Right kidney (tissue), 1 donor: Measurements from ENCODE around the gene SYNGR3.

Source experiments
- DNase-seq: peaks from one replicate; pipeline ENCODE4 v3.0.0-alpha.2; 2016

The SYNGR3 gene

DNA sequence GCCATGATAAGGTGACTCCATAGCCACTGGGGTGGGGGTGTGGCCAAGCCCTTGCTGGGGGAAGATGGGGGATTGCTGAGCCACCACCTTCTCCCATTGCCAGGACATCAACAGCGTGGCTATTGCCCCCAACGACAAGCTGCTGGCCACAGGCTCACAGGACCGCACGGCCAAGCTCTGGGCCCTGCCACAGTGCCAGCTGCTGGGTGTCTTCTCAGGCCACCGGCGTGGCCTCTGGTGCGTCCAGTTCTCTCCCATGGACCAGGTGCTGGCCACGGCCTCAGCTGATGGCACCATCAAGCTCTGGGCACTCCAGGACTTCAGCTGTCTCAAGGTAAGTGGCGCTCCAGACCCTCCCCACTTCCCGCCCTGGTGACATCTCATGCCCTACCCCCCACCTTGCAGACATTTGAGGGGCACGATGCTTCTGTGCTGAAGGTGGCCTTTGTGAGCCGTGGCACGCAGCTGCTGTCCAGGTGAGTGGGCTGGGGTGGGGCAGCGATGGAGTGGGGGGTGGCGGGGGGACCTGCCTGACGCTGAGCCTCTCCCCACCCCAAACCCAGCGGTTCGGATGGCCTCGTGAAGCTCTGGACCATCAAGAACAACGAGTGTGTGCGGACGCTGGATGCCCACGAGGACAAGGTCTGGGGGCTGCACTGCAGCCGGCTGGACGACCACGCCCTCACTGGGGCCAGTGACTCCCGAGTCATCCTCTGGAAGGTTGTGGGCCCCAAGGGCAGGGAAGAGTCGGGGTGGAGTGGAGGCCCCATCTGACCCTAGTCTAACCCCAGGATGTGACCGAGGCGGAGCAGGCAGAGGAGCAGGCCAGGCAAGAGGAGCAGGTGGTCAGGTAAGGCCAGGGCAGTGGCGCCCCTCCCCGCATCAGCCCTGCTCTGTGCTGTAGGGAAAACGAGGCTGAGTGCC is 12.6 kb upstream of the SYNGR3 start:
- DNase-seq = no peak

GRCh38 chr16:1977875-1978268 is 11.9 kb upstream of the SYNGR3 start:
- no peak for DNase-seq

DNA sequence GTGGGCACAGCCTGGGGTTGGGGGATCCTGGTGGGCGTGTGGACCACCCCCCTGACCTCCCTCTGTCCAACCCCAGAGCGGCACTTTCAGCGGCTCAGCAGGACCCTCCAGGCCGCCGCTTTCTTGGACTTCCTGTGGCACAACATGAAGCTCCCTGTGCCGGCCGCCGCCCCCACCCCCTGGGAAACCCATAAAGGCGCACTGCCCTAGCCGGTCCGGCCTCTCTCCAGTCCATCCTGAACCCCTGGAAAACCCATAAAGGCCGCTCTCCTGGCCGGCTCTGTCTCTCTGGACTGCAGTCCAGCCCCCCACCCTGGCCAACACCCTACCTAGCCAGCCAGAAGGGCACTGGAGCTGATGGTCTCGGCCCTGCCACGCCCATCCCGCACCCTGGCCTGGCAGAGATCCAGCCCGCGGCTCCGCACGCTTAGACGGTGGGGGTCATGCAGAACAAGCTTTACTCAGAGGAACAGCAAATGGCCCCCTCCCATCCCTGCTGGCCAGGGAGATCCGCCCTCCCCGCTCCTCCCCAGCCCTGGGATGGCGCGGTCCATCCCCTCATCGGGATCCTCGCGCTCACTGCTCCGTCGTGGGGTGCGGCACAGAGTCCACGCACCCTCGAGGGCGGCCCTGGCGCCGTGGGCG is 11.2 kb upstream of the SYNGR3 start:
- no peak for DNase-seq

DNA sequence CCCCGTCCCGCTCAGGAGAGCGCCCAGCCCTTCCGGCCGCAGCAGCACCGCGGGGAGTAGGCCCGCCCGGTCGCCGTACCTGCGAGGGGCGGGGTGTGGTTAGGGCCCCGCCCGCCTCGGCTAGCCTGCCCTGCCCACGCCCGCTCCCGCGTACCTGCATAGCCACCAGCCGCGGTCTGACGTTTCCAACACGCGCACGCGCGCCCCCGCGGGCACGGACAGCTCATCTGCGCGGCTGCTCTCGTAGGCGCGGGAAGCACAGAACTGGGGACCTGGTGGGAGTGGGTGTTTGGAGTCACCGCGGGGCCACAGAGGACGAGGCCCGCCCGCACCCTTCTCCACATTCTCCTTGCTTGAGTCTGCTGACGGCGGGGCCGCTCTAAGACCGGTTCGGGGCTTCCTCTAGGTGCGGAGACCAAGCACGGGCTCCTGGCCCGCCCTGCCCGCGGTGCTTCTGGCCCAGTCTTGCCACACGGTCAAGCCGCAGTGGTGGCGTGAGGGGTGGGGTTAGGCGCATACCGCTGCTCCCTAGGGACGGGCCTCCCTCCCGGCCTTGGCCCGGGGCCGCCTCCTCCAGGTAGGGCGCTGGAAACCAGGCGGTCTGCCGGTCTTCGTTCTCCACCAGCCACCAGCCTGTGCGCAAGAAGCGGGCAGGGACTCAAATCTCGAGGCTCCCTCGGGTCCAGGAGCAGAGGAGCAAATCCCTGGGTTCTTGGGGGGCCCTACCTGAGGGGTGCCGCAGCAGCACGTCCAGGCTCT is 10.3 kb upstream of the SYNGR3 start:
- peak; percentile 53 for DNase-seq

DNA sequence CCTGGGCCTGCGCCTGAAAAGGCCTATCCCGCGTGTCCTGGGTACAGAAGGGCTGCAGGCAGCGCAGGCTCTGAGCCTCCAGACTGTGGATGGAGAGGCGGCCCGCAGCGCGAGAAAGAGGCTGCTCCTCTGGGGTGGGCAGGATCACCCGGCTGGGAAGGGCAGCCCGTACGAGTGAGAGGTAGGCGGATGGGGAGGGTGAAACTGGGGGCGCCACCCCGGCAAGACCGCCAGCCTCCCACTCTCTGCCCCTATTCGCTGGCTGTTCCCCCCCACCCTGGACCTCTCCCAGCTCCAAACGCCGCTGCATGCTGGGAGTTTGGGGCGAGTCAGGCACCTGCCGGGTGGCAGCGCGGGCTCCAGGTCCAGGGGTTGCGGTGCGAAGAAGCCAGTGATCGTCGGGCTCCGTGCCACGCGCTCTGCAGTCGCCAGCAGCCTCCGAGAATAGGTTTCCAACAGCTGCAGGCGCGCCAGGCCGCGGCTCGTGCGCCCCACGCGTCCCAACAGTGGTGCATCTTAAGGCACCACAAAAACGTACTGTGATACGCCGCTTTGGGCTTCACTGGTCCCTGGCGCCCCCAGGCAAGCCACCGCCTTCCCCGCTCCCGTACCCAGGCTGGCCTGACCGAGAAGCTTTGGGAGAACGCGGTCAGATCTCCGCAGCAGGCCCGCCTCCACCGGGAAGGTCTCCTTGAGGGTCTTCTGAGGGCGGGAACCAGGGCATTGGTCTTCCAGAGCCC is 9.6 kb upstream of the SYNGR3 start:
- peak; percentile 44 for DNase-seq

DNA sequence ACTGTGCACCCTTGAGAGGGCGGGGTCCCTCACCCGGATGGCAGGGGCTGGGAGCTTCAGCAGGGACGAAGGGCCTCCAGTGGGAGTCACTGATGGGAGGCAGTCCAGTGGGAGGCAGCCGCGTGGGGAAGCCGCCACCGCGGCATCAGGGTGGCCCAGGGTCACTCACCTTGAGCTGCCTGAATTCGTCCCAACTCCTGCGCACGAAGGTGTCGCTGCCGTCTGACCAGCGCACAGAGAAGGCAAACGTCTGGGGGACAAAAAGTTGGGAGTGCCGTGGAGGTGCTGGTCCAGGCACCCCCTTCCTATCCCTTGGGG is 9.0 kb upstream of the SYNGR3 start:
- no peak for DNase-seq

DNA sequence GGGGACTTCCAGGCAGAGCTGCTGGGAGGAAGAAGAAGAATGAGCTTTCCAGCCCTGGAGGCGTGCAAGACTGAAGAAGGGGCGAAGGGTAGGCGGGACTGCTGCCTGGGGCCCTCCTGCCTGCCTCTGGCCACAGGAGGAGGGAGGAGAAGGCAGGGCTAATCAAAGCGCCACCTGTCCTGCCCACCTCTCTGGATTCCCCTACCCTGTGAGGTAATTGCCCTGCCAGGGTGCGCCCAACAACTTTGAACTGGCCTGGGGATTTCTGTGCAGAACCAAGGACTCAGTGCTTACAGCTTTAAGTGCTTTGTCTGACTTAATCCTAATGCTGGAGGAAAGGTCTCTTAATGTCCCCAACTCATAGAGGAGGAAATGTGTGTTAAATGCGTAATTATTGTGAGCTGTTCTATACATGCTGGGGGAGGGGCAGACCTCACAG is 8.4 kb upstream of the SYNGR3 start, which contains the start of gene NOXO1:
NOXO1 (minus strand) TSS at position 72 of the 439 bp plus-strand sequence. CDS start 290 bp downstream, outside the sequence.
- DNase-seq = no peak

DNA sequence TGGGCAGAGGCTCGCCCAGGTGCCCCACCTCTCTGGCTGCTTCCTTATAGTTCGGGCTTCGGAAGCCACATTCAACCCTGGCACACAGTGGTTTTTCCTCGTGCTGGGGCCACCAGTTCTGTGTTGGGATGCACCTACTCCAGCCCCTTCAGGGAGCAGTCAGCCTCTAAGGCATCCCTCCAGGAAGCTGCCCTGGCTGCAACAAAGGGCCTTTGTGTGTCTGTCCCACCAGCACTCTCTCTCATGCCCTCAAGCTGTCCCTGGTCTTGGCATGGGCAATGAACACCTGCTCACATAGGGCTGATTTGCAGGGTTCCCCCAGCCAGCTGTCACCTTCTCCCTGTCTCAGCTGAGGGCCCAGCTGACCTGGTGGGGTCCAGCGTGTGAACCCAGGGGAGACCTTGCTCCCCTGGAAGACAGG is 7.7 kb upstream of the SYNGR3 start:
- DNase-seq = no peak

- DNase-seq = no peak
These were observed 6.7 kb upstream of the SYNGR3 start for GRCh38 chr16:1982991-1983543.

GRCh38 chr16:1983544-1984346 is 6.0 kb upstream of the SYNGR3 start, which contains the start of gene GFER:
Gene GFER (plus strand): TSS chr16:1984193. CDS start chr16:1984219, 26 bp downstream.
- peak; percentile 91 for DNase-seq

DNA sequence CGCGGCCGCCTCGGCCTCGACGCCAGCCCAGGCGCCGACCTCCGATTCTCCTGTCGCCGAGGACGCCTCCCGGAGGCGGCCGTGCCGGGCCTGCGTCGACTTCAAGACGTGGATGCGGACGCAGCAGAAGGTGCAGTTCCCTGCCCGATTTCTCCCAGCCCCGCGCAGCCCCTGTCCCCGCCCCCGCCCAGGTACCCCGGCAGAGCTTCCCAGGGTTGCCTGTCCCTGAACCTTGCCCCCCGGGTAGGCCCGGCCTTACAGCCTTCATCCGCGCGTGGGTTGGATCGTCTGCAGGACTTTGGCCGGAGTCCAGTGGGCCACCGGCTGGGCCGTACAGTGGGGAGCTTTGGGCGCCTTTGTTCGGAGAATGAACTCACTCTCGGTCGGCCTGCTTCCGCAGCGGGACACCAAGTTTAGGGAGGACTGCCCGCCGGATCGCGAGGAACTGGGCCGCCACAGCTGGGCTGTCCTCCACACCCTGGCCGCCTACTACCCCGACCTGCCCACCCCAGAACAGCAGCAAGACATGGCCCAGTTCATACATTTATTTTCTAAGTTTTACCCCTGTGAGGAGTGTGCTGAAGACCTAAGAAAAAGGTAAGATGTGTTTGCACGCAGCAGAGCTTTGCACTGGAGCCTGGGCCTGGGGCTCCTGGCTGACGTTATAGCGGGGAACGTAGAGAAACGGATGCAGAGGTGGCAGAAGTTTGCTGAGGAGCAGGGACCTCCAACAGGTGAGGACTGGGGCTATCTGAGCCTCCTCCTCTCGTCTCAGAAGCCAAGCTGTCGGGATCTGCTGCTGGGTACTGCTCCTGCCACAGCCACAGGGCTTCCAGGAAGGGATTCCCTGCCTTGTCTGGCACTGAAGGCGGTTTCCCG is 5.2 kb upstream of the SYNGR3 start:
- peak; percentile 54 for DNase-seq

DNA sequence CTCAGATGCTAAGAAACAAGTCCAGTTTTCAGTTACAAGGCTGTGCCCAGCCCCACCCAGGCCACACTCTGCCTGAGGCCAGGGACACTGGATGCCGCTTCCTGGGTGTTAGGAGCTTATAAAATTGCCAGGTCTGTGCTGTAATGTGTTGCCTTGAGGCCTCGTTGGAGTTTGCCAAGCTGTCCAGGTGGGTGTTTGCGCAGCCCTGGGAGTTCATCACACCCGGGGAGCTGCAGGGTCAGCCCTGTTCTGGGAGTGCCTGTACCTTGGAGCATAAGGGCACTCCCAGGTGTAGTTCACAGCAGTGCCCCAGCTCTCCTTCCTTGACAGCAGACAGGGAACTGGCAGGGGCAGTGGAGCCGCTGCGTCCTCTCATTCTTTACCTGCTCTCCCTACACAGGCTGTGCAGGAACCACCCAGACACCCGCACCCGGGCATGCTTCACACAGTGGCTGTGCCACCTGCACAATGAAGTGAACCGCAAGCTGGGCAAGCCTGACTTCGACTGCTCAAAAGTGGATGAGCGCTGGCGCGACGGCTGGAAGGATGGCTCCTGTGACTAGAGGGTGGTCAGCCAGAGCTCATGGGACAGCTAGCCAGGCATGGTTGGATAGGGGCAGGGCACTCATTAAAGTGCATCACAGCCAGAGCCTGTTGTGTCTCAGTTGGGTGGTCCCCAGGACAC is 4.2 kb upstream of the SYNGR3 start:
- DNase-seq = no peak

DNA sequence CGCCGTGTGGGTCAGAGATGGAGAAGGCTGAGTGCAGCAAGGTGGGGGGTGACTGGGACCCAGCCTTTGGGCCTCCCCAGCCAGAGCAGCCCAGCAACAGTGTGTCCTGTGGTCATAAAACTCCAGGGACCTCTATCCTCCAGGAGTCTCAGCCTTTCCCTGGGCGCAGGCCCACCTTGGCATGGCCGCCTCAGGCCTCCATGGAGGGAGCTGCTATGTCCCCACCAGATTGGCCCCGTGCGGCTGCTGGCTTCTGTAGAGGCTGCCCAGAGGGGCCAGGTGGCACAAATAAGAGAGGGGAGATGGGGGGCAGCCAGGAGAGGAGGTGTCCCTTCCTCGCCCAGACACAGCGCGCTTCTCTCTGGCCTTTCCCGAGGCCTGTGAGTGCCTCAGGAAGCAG is 2.6 kb upstream of the SYNGR3 start:
- DNase-seq = no peak

DNA sequence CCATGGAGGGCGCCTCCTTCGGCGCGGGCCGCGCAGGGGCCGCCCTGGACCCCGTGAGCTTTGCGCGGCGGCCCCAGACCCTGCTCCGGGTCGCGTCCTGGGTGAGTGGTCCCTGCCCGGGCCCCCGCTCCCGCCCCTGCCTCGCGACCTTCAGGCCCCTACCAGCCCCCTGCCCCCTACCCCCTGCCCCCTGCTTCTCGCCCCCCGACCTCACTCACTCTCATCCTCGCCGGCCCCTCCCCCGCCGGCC is 256 bp downstream of the SYNGR3 start:
- DNase-seq = no peak

- DNase-seq = peak; percentile 56
These were observed 773 bp downstream of the SYNGR3 start for GRCh38 chr16:1990351-1991134.

DNA sequence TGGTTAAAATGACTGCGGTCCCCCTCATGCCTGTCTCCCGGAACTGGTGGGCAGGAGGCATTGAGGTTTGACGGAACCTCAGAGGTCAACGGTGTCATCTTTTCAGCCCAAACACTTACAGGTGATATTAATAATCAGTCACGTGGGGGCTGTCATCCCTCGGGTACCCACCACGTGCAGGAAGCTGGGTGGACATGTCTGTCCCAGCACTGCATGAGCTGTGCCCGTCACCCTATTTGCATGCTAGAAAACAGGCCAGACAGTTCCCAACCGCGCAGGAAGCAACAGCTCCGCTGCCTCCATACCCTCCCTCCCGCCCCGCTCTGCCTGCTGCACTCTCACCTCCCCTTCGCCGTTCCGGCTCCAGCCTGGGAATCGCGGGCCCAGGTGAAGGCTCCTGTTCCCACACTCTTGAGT is 1.4 kb downstream of the SYNGR3 start:
- DNase-seq = peak; percentile 48

DNA sequence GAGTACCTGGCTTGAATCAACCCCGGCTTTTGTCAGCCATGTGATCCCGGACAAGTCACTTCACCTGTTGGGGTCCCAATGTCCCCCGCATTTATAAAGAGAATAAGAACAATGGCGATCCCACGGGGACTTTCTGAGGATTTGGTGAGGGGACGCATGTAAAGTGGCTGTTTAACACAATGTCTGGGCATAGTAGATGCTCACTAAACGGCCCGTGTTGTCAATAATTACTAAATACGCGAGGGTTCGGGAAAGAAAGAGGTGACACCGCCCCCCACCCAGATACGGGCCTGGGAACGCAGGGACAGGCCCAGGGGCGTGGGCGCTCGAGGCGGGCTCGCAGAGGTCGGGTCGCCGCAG is 1.8 kb downstream of the SYNGR3 start:
- DNase-seq = no peak

DNA sequence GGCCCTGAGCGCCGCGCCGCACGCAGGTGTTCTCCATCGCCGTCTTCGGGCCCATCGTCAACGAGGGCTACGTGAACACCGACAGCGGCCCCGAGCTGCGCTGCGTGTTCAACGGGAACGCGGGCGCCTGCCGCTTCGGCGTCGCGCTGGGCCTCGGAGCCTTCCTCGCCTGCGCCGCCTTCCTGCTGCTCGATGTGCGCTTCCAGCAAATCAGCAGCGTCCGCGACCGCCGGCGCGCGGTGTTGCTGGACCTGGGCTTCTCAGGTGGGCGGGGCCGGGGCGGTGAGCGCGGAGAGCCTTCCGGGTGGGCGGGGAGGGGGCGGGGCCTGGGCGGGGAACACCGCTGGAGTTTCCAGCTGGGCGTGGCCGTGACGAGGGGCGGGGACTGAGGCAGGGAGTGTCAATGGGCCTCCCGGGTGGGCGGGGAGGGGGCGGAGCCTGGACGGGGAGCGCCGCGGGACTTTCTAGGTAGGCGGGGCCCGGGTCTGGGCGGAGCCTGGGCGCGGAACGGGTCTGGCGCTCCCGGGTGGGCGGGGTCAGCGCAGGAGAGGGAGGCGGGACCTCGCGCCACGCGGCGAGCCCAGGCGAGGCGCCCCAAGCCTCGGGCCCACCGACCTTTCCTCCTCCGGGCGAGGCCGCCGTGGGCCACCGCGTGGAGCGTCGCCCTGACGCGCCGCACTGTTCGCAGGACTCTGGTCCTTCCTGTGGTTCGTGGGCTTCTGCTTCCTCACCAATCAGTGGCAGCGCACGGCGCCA is 2.4 kb downstream of the SYNGR3 start:
- DNase-seq = peak; percentile 78
